HEK293 (cell line): ENCODE results near the gene HOXD10.

Experiments used
- HOXC10 ChIP-seq: sonication (generic); formaldehyde crosslinking; IDR thresholded peaks from 2 replicates; pipeline ENCODE4 v1.8.1; 2023; ENCODE audit warnings: mild to moderate bottlenecking, missing genetic modification reagents
- PRDM10 ChIP-seq: fragments of 450-650 bp; formaldehyde crosslinking; IDR thresholded peaks from 2 replicates; pipeline ENCODE4 v1.5.1; 2016; ENCODE audit warnings: missing biosample characterization, missing genetic modification characterization
- RBAK ChIP-seq: fragments of 450-650 bp; formaldehyde crosslinking; IDR thresholded peaks from 2 replicates; pipeline ENCODE4 v1.5.1; 2016; ENCODE audit warnings: missing biosample characterization, missing genetic modification characterization
- REST ChIP-seq: fragments of 450-650 bp; formaldehyde crosslinking; IDR thresholded peaks from 2 replicates; pipeline ENCODE4 v1.5.1; 2016; ENCODE audit warnings: missing biosample characterization, missing genetic modification characterization
- WT1 ChIP-seq: fragments of 450-650 bp; formaldehyde crosslinking; IDR thresholded peaks from 2 replicates; pipeline ENCODE4 v1.5.1; 2016; ENCODE audit warnings: missing biosample characterization, missing genetic modification characterization
- ZNF19 ChIP-seq: fragments of 450-650 bp; formaldehyde crosslinking; IDR thresholded peaks from 2 replicates; pipeline ENCODE4; 2016; ENCODE audit warnings: missing biosample characterization, missing genetic modification characterization, low read depth
- ZNF211 ChIP-seq: fragments of 450-650 bp; formaldehyde crosslinking; IDR thresholded peaks from 2 replicates; pipeline ENCODE4 v1.5.1; 2016; ENCODE audit warnings: low read depth, missing biosample characterization, missing genetic modification characterization
- ZNF324 ChIP-seq: fragments of 450-650 bp; formaldehyde crosslinking; IDR thresholded peaks from 2 replicates; pipeline ENCODE4 v1.5.1; 2016; ENCODE audit warnings: missing biosample characterization, missing genetic modification characterization
- ZNF354C ChIP-seq: fragments of 450-650 bp; formaldehyde crosslinking; IDR thresholded peaks from 2 replicates; pipeline ENCODE4 v1.5.1; 2016; ENCODE audit warnings: missing biosample characterization, missing genetic modification characterization, low read depth, borderline replicate concordance
- ZNF423 ChIP-seq: fragments of 450-650 bp; formaldehyde crosslinking; IDR thresholded peaks from 2 replicates; pipeline ENCODE4 v1.5.1; 2016; ENCODE audit warnings: missing biosample characterization, missing genetic modification characterization
- ZNF433 ChIP-seq: fragments of 450-650 bp; formaldehyde crosslinking; IDR thresholded peaks from 2 replicates; pipeline ENCODE4 v1.5.1; 2016; ENCODE audit warnings: missing biosample characterization, missing genetic modification characterization, low read depth
- ZNF449 ChIP-seq: fragments of 450-650 bp; formaldehyde crosslinking; IDR thresholded peaks from 2 replicates; pipeline ENCODE4 v1.5.1; 2017; ENCODE audit warnings: missing biosample characterization, mild to moderate bottlenecking, missing genetic modification characterization, moderate library complexity
- ZNF529 ChIP-seq: fragments of 450-650 bp; formaldehyde crosslinking; IDR thresholded peaks from 2 replicates; pipeline ENCODE4 v1.5.1; 2017; ENCODE audit warnings: missing genetic modification characterization, missing biosample characterization; ENCODE audit not compliant: insufficient replicate concordance
- ZNF530 ChIP-seq: fragments of 450-650 bp; formaldehyde crosslinking; IDR thresholded peaks from 2 replicates; pipeline ENCODE4 v1.5.1; 2016; ENCODE audit warnings: low read depth, missing biosample characterization, missing genetic modification characterization
- ZNF600 ChIP-seq: fragments of 450-650 bp; formaldehyde crosslinking; IDR thresholded peaks from 2 replicates; pipeline ENCODE4 v1.5.1; 2016; ENCODE audit warnings: missing biosample characterization, missing genetic modification characterization
- ZNF621 ChIP-seq: fragments of 450-650 bp; formaldehyde crosslinking; IDR thresholded peaks from 2 replicates; pipeline ENCODE4 v1.5.1; 2017; ENCODE audit warnings: missing biosample characterization, missing genetic modification characterization
- ZNF843 ChIP-seq: fragments of 450-650 bp; formaldehyde crosslinking; IDR thresholded peaks from 2 replicates; pipeline ENCODE4 v1.5.1; 2016; ENCODE audit warnings: missing biosample characterization, missing genetic modification characterization
- TF ChIP-seq, protein P1 (sequence below): fragments of 450-650 bp; formaldehyde crosslinking; IDR thresholded peaks from 2 replicates; pipeline ENCODE4 v1.5.1; 2016; ENCODE audit warnings: missing biosample characterization, missing genetic modification characterization
- TF ChIP-seq, protein P2 (sequence below): fragments of 450-650 bp; IDR thresholded peaks from 2 replicates; pipeline ENCODE4 v1.5.1; 2018; ENCODE audit warnings: missing biosample characterization, missing genetic modification characterization
- TF ChIP-seq, protein P3 (sequence below): fragments of 450-650 bp; formaldehyde crosslinking; IDR thresholded peaks from 2 replicates; pipeline ENCODE4 v1.5.1; 2016; ENCODE audit warnings: missing biosample characterization, missing genetic modification characterization
- TF ChIP-seq, protein P4 (sequence below): fragments of 450-650 bp; formaldehyde crosslinking; IDR thresholded peaks from 2 replicates; pipeline ENCODE4 v1.5.1; 2016; ENCODE audit warnings: missing biosample characterization, missing genetic modification characterization

The HOXD10 gene

GRCh38 chr2:176085861-176086771 is 30.5 kb upstream of the HOXD10 start (continued):
- TF ChIP-seq HOXC10 (CRISPR knock-in tag), result no peak
- no peak for TF ChIP-seq RBAK (tag by site-specific recombination)
- no peak for TF ChIP-seq ZNF19
- 0 out of 2 replicates have a peak, but pooled peaks have one; percentile 26 for TF ChIP-seq ZNF600 (tag by site-specific recombination)
- TF ChIP-seq ZNF433, result no peak
- TF ChIP-seq ZNF529 (tag by site-specific recombination), result no peak
- TF ChIP-seq ZNF449 (tag by site-specific recombination), result no peak
- TF ChIP-seq WT1 (tag by site-specific recombination), result no peak
- TF ChIP-seq, protein P1, sequence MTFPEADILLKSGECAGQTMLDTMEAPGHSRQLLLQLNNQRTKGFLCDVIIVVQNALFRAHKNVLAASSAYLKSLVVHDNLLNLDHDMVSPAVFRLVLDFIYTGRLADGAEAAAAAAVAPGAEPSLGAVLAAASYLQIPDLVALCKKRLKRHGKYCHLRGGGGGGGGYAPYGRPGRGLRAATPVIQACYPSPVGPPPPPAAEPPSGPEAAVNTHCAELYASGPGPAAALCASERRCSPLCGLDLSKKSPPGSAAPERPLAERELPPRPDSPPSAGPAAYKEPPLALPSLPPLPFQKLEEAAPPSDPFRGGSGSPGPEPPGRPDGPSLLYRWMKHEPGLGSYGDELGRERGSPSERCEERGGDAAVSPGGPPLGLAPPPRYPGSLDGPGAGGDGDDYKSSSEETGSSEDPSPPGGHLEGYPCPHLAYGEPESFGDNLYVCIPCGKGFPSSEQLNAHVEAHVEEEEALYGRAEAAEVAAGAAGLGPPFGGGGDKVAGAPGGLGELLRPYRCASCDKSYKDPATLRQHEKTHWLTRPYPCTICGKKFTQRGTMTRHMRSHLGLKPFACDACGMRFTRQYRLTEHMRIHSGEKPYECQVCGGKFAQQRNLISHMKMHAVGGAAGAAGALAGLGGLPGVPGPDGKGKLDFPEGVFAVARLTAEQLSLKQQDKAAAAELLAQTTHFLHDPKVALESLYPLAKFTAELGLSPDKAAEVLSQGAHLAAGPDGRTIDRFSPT, result peak; percentile 61; the same call in 1 of the 2 replicates
- TF ChIP-seq, protein P2, sequence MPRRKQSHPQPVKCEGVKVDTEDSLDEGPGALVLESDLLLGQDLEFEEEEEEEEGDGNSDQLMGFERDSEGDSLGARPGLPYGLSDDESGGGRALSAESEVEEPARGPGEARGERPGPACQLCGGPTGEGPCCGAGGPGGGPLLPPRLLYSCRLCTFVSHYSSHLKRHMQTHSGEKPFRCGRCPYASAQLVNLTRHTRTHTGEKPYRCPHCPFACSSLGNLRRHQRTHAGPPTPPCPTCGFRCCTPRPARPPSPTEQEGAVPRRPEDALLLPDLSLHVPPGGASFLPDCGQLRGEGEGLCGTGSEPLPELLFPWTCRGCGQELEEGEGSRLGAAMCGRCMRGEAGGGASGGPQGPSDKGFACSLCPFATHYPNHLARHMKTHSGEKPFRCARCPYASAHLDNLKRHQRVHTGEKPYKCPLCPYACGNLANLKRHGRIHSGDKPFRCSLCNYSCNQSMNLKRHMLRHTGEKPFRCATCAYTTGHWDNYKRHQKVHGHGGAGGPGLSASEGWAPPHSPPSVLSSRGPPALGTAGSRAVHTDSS (tag by site-specific recombination), result no peak
- no peak for TF ChIP-seq ZNF324 (tag by site-specific recombination)
- TF ChIP-seq, protein P3, sequence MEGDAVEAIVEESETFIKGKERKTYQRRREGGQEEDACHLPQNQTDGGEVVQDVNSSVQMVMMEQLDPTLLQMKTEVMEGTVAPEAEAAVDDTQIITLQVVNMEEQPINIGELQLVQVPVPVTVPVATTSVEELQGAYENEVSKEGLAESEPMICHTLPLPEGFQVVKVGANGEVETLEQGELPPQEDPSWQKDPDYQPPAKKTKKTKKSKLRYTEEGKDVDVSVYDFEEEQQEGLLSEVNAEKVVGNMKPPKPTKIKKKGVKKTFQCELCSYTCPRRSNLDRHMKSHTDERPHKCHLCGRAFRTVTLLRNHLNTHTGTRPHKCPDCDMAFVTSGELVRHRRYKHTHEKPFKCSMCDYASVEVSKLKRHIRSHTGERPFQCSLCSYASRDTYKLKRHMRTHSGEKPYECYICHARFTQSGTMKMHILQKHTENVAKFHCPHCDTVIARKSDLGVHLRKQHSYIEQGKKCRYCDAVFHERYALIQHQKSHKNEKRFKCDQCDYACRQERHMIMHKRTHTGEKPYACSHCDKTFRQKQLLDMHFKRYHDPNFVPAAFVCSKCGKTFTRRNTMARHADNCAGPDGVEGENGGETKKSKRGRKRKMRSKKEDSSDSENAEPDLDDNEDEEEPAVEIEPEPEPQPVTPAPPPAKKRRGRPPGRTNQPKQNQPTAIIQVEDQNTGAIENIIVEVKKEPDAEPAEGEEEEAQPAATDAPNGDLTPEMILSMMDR (tag by site-specific recombination), result peak; percentile 94
- TF ChIP-seq ZNF423 (tag by site-specific recombination), result no peak
- TF ChIP-seq ZNF843 (tag by site-specific recombination), result no peak
- no peak for TF ChIP-seq ZNF530 (tag by site-specific recombination)
- TF ChIP-seq PRDM10 (tag by site-specific recombination), result no peak
- no peak for TF ChIP-seq ZNF354C (tag by site-specific recombination)
- TF ChIP-seq REST (tag by site-specific recombination), result no peak
- TF ChIP-seq, protein P4, sequence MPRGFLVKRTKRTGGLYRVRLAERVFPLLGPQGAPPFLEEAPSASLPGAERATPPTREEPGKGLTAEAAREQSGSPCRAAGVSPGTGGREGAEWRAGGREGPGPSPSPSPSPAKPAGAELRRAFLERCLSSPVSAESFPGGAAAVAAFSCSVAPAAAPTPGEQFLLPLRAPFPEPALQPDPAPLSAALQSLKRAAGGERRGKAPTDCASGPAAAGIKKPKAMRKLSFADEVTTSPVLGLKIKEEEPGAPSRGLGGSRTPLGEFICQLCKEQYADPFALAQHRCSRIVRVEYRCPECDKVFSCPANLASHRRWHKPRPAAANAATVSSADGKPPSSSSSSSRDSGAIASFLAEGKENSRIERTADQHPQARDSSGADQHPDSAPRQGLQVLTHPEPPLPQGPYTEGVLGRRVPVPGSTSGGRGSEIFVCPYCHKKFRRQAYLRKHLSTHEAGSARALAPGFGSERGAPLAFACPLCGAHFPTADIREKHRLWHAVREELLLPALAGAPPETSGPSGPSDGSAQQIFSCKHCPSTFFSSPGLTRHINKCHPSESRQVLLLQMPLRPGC (tag by site-specific recombination), result no peak
- no peak for TF ChIP-seq ZNF621
- TF ChIP-seq ZNF211 (tag by site-specific recombination), result no peak
